Osteoblast (primary cell): ENCODE results near the gene GKN1. TPM values are rescaled to one million over a fixed set of nuclear protein-coding genes. Genes with fewer than 3 reads are reported as not detected.

Experiments
- DNase-seq: peaks from one replicate; pipeline ENCODE4 v3.0.0; 2011; ENCODE audit warnings: low spot score, mixed read lengths; ENCODE audit not compliant: insufficient read length; ENCODE audit errors: missing footprints
- H2AFZ ChIP-seq: 2 replicates; pipeline ENCODE4 v1.6.0; 2011; ENCODE audit warnings: mild to moderate bottlenecking, low read length
- H3K27ac ChIP-seq: 2 replicates; pipeline ENCODE4 v1.5.1; 2011; ENCODE audit warnings: mild to moderate bottlenecking, low read depth, low read length, moderate library complexity
- H3K27me3 ChIP-seq: 2 replicates; pipeline ENCODE4 v1.6.0; 2012; ENCODE audit warnings: mild to moderate bottlenecking, control low read depth, inconsistent platforms, low read length, moderate library complexity; ENCODE audit not compliant: insufficient read depth
- H3K36me3 ChIP-seq: 2 replicates; pipeline ENCODE4 v1.5.1; 2011; ENCODE audit warnings: mild to moderate bottlenecking, low read length, control low read depth, moderate library complexity; ENCODE audit not compliant: insufficient read depth
- H3K4me1 ChIP-seq: 2 replicates; pipeline ENCODE4 v1.5.1; 2011; ENCODE audit warnings: mild to moderate bottlenecking, low read length, control low read depth, moderate library complexity; ENCODE audit not compliant: insufficient read depth
- H3K4me2 ChIP-seq: 2 replicates; pipeline ENCODE4 v1.6.0; 2011; ENCODE audit warnings: mild to moderate bottlenecking, low read length; ENCODE audit not compliant: insufficient read depth
- H3K4me3 ChIP-seq: fragments of 200-600 bp; sonication (generic); 3 replicates; pipeline ENCODE4 v1.5.1; 2012; ENCODE audit warnings: mild to moderate bottlenecking, low read length, inconsistent platforms; ENCODE audit not compliant: insufficient read depth
- H3K79me2 ChIP-seq: 2 replicates; pipeline ENCODE4 v1.6.0; 2012; ENCODE audit warnings: mild to moderate bottlenecking, low read length, control low read depth, inconsistent platforms; ENCODE audit not compliant: insufficient read depth
- H3K9me3 ChIP-seq: 2 replicates; pipeline ENCODE4 v1.5.1; 2011; ENCODE audit warnings: low read depth, low read length, control low read depth
- H4K20me1 ChIP-seq: 2 replicates; pipeline ENCODE4 v1.6.0; 2012; ENCODE audit warnings: mild to moderate bottlenecking, low read length, control low read depth; ENCODE audit not compliant: insufficient read depth
- CTCF ChIP-seq: IDR thresholded peaks from 2 replicates; pipeline ENCODE4 v1.5.1; 2011; ENCODE audit warnings: mild to moderate bottlenecking, low read depth, low read length, moderate library complexity; ENCODE audit errors: extremely low read depth
- total RNA-seq: library from RNA; depleted of rRNA; stranded (reverse); fragments of >200 nt; gene quantifications from 2 replicates; pipeline ENCODE4 v1.2.3, GENCODE V29; 2012

The GKN1 gene
- total RNA-seq, 1 donor = not detected

GRCh38 chr2:68935471-68935870 is 39.0 kb upstream of the GKN1 start:
- no peak overlapping the region for H3K4me2 ChIP-seq
- no peak overlapping the region for H3K4me3 ChIP-seq
- no peaks in the 10 kb centered on the region for H3K79me2 ChIP-seq
- TF ChIP-seq CTCF = no peak
- no peak overlapping the region for H2AFZ ChIP-seq
- DNase-seq = peak; percentile 83
- H3K9me3 ChIP-seq = no peaks in the 10 kb centered on the region
- peaks cover 20% of the 10 kb centered on the region for H3K4me1 ChIP-seq
- no peaks in the 10 kb centered on the region for H4K20me1 ChIP-seq
- no peak overlapping the region for H3K27ac ChIP-seq
- H3K27me3 ChIP-seq = no peaks in the 10 kb centered on the region
- no peaks in the 10 kb centered on the region for H3K36me3 ChIP-seq

- peaks cover 20% of the 10 kb centered on the region for H3K4me1 ChIP-seq
- H3K4me3 ChIP-seq = no peak overlapping the region
- H3K27me3 ChIP-seq = no peaks in the 10 kb centered on the region
- no peaks in the 10 kb centered on the region for H3K79me2 ChIP-seq
- peak; percentile 69 for DNase-seq
- H4K20me1 ChIP-seq = no peaks in the 10 kb centered on the region
- no peak overlapping the region for H3K27ac ChIP-seq
- no peaks in the 10 kb centered on the region for H3K9me3 ChIP-seq
- H2AFZ ChIP-seq = peak overlapping the region; percentile 76
- H3K4me2 ChIP-seq = no peak overlapping the region
- TF ChIP-seq CTCF = no peak
- no peaks in the 10 kb centered on the region for H3K36me3 ChIP-seq
Measured at GRCh38 chr2:68936427-68936826, 38.0 kb upstream of the GKN1 start.

GRCh38 chr2:68936889-68937288 is 37.5 kb upstream of the GKN1 start:
- Histone ChIP-seq H3K27me3 (no peaks in the 10 kb centered on the region), H3K4me3 (no peak overlapping the region), H4K20me1 (no peaks in the 10 kb centered on the region), H3K27ac (no peak overlapping the region), H3K4me2 (no peak overlapping the region), H3K4me1 (peaks cover 20% of the 10 kb centered on the region), H3K36me3 (no peaks in the 10 kb centered on the region), H3K79me2 (no peaks in the 10 kb centered on the region), H3K9me3 (no peaks in the 10 kb centered on the region), H2AFZ (peak overlapping the region; percentile 24)
- no peak for TF ChIP-seq CTCF
- no peak for DNase-seq

GRCh38 chr2:68937346-68938055 is 36.9 kb upstream of the GKN1 start:
- H3K4me3 ChIP-seq = no peak overlapping the region
- peaks cover 14% of the 10 kb centered on the region for H3K4me1 ChIP-seq
- H3K27ac ChIP-seq = no peak overlapping the region
- DNase-seq = no peak
- no peaks in the 10 kb centered on the region for H3K36me3 ChIP-seq
- no peak for TF ChIP-seq CTCF
- no peaks in the 10 kb centered on the region for H3K79me2 ChIP-seq
- H4K20me1 ChIP-seq = no peaks in the 10 kb centered on the region
- H3K4me2 ChIP-seq = no peak overlapping the region
- H2AFZ ChIP-seq = peak overlapping the region; percentile 16
- no peaks in the 10 kb centered on the region for H3K9me3 ChIP-seq
- no peaks in the 10 kb centered on the region for H3K27me3 ChIP-seq
